Mucosa of stomach (tissue), 1 donor: ENCODE measurements around the gene CHML.

Source experiments
- H3K27me3 ChIP-seq: one replicate; pipeline ENCODE4 v1.7.0; 2013; ENCODE audit warnings: mild to moderate bottlenecking, low read length; ENCODE audit not compliant: control insufficient read depth, insufficient read depth
- H3K36me3 ChIP-seq: one replicate; pipeline ENCODE4 v1.7.0; 2013; ENCODE audit warnings: low read length; ENCODE audit not compliant: control insufficient read depth, insufficient read depth
- H3K4me1 ChIP-seq: one replicate; pipeline ENCODE4 v1.7.0; 2013; ENCODE audit warnings: mild to moderate bottlenecking, low read length; ENCODE audit not compliant: control insufficient read depth, insufficient read depth
- H3K4me3 ChIP-seq: one replicate; pipeline ENCODE4 v1.7.0; 2013; ENCODE audit warnings: low read length
- H3K9ac ChIP-seq: one replicate; pipeline ENCODE4 v1.7.0; 2013; ENCODE audit warnings: mild to moderate bottlenecking, low read length, moderate library complexity
- H3K9me3 ChIP-seq: one replicate; pipeline ENCODE4 v1.7.0; 2013; ENCODE audit warnings: mild to moderate bottlenecking, low read length, moderate library complexity; ENCODE audit not compliant: control insufficient read depth
- donor health status: Pancreatic carcinoma.

Gene CHML

GRCh38 chr1:241612533-241613477 is 27.4 kb downstream of the CHML start:
- no peaks in the 10 kb centered on the region for H3K36me3 ChIP-seq
- no peaks in the 10 kb centered on the region for H3K9me3 ChIP-seq
- no peak overlapping the region for H3K9ac ChIP-seq
- no peaks in the 10 kb centered on the region for H3K27me3 ChIP-seq
- peaks cover 17% of the 10 kb centered on the region for H3K4me1 ChIP-seq
- no peak overlapping the region for H3K4me3 ChIP-seq

- peaks cover 17% of the 10 kb centered on the region for H3K4me1 ChIP-seq
- no peaks in the 10 kb centered on the region for H3K27me3 ChIP-seq
- no peak overlapping the region for H3K4me3 ChIP-seq
- H3K9ac ChIP-seq: no peak overlapping the region
- H3K36me3 ChIP-seq: no peaks in the 10 kb centered on the region
- H3K9me3 ChIP-seq: no peaks in the 10 kb centered on the region
Observed at GRCh38 chr1:241611736-241612135, 28.4 kb downstream of the CHML start.

- no peaks in the 10 kb centered on the region for H3K36me3 ChIP-seq
- no peak overlapping the region for H3K9ac ChIP-seq
- no peak overlapping the region for H3K4me3 ChIP-seq
- no peaks in the 10 kb centered on the region for H3K27me3 ChIP-seq
- H3K4me1 ChIP-seq: peaks cover 17% of the 10 kb centered on the region
- no peaks in the 10 kb centered on the region for H3K9me3 ChIP-seq
Observed at GRCh38 chr1:241611063-241611462, 29.1 kb downstream of the CHML start.

GRCh38 chr1:241610056-241610815 is 29.9 kb downstream of the CHML start:
- Histone ChIP-seq H3K4me1 (peaks cover 17% of the 10 kb centered on the region), H3K9me3 (no peaks in the 10 kb centered on the region), H3K4me3 (no peak overlapping the region), H3K27me3 (no peaks in the 10 kb centered on the region), H3K9ac (no peak overlapping the region), H3K36me3 (no peaks in the 10 kb centered on the region)

- no peaks in the 10 kb centered on the region for H3K9me3 ChIP-seq
- no peaks in the 10 kb centered on the region for H3K27me3 ChIP-seq
- H3K36me3 ChIP-seq: no peaks in the 10 kb centered on the region
- no peak overlapping the region for H3K9ac ChIP-seq
- peaks cover 17% of the 10 kb centered on the region for H3K4me1 ChIP-seq
- no peak overlapping the region for H3K4me3 ChIP-seq
Observed at GRCh38 chr1:241608379-241609033, 31.7 kb downstream of the CHML start.

- Histone ChIP-seq H3K27me3 (no peaks in the 10 kb centered on the region), H3K4me1 (peaks cover 17% of the 10 kb centered on the region), H3K9ac (no peak overlapping the region), H3K36me3 (no peaks in the 10 kb centered on the region), H3K9me3 (no peaks in the 10 kb centered on the region), H3K4me3 (no peak overlapping the region)
Observed at GRCh38 chr1:241607497-241607896, 32.7 kb downstream of the CHML start.

- H3K4me1 ChIP-seq: peaks cover 15% of the 10 kb centered on the region
- H3K9ac ChIP-seq: no peak overlapping the region
- H3K36me3 ChIP-seq: no peaks in the 10 kb centered on the region
- no peak overlapping the region for H3K4me3 ChIP-seq
- H3K27me3 ChIP-seq: no peaks in the 10 kb centered on the region
- no peaks in the 10 kb centered on the region for H3K9me3 ChIP-seq
Observed at GRCh38 chr1:241606544-241606943, 33.6 kb downstream of the CHML start.

- Histone ChIP-seq H3K36me3 (no peaks in the 10 kb centered on the region), H3K27me3 (no peaks in the 10 kb centered on the region), H3K9me3 (no peaks in the 10 kb centered on the region), H3K4me3 (no peak overlapping the region), H3K9ac (no peak overlapping the region), H3K4me1 (peaks cover 4% of the 10 kb centered on the region)
Observed at GRCh38 chr1:241605146-241605805, 34.9 kb downstream of the CHML start.

- Histone ChIP-seq H3K9ac (no peak overlapping the region), H3K9me3 (no peaks in the 10 kb centered on the region), H3K27me3 (no peaks in the 10 kb centered on the region), H3K4me1 (no peaks in the 10 kb centered on the region), H3K4me3 (no peak overlapping the region), H3K36me3 (no peaks in the 10 kb centered on the region)
Observed at GRCh38 chr1:241603731-241604245, 36.4 kb downstream of the CHML start.

- Histone ChIP-seq H3K9me3 (no peaks in the 10 kb centered on the region), H3K27me3 (no peaks in the 10 kb centered on the region), H3K36me3 (no peaks in the 10 kb centered on the region), H3K9ac (no peak overlapping the region), H3K4me3 (no peak overlapping the region), H3K4me1 (no peaks in the 10 kb centered on the region)
Observed at GRCh38 chr1:241600496-241600901, 39.7 kb downstream of the CHML start.

- Histone ChIP-seq H3K4me3 (no peak overlapping the region), H3K9ac (no peak overlapping the region), H3K9me3 (no peaks in the 10 kb centered on the region), H3K27me3 (no peaks in the 10 kb centered on the region), H3K4me1 (no peaks in the 10 kb centered on the region), H3K36me3 (no peaks in the 10 kb centered on the region)
Observed at GRCh38 chr1:241598249-241598648, 41.9 kb downstream of the CHML start.
